Measurements from ENCODE around the gene RNF115.

DNA sequence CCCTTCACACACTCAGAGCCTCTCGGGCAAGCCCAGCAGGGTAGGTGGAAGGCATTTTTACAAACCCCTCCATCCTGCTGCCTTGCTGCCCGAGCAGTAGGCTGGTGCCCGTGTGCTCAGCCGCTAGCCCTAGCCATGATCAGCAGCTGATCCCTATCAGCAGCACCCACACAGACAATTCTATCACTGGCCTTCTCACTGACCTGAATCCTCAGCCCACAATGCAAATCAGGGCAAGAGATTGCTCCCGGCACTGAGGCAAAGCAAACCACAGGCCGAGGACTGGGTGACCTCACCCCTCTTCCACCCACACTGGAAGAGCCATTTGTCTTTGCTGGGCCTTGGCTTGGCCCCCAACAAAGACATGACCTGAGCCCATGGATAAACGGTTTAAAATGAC, 115.8 kb downstream of the RNF115 start:
- TF ChIP-seq CTCF (IDR thresholded peaks at IDR 0.05) (no peak), POLR2AphosphoS5 (IDR thresholded peaks at IDR 0.05) (no peak), POLR2A (IDR thresholded peaks at IDR 0.05) (no peak)
